Spleen (tissue), 11 donors: ENCODE results near the gene EML3. TPM values are rescaled to one million over a fixed set of nuclear protein-coding genes. Genes with fewer than 3 reads are reported as not detected.

Experiments used
- DNase-seq: peaks from one replicate; pipeline ENCODE4 v3.0.0-alpha.2; 2020
- H3K27ac ChIP-seq, 8 donors: fragments of 200-600 bp; sonication (generic) in 7 of 8; 1 replicate in 4 of 8; 2 replicates in 4 of 8; pipeline versions ENCODE4 v1.5.0 to v1.8.0; 2016 to 2021; ENCODE audit warnings: inconsistent platforms in 4 of 8, mild to moderate bottlenecking in 4 of 8, moderate library complexity in 1 of 8
- H3K27me3 ChIP-seq, 7 donors: fragments of 200-600 bp; sonication (generic) in 6 of 7; replicated peaks in 1 of 7; 1 replicate in 4 of 7; 2 replicates in 3 of 7; pipeline versions ENCODE4 v1.5.0 to v1.8.0; 2016 to 2021; ENCODE audit warnings: inconsistent platforms in 3 of 7, mild to moderate bottlenecking in 1 of 7
- H3K36me3 ChIP-seq, 6 donors: fragments of 200-600 bp; sonication (generic) in 5 of 6; 1 replicate in 4 of 6; 2 replicates in 2 of 6; pipeline versions ENCODE4 v1.5.0 to v1.8.0; 2016 to 2021; ENCODE audit warnings: inconsistent platforms in 2 of 6
- H3K4me1 ChIP-seq, 6 donors: fragments of 200-600 bp; sonication (generic) in 5 of 6; 1 replicate in 3 of 6; 2 replicates in 3 of 6; pipeline versions ENCODE4 v1.5.0 to v1.8.0; 2016 to 2021; ENCODE audit warnings: inconsistent platforms in 3 of 6
- H3K4me3 ChIP-seq, 8 donors: fragments of 200-600 bp; sonication (generic) in 7 of 8; 1 replicate in 4 of 8; 2 replicates in 4 of 8; pipeline versions ENCODE4 v1.5.0 to v1.8.0; 2016 to 2021; ENCODE audit warnings: inconsistent platforms in 4 of 8, mild to moderate bottlenecking in 4 of 8, moderate library complexity in 2 of 8
- H3K9me3 ChIP-seq, 8 donors: fragments of 200-600 bp; sonication (generic) in 7 of 8; 1 replicate in 4 of 8; 2 replicates in 4 of 8; pipeline versions ENCODE4 v1.5.0 to v1.8.0; 2016 to 2021; ENCODE audit warnings: inconsistent platforms in 4 of 8
- POLR2A ChIP-seq, 3 donors: fragments of 450-650 bp; IDR thresholded peaks; one replicate each; pipeline ENCODE4 v1.5.1; 2017; ENCODE audit warnings: antibody characterized with exemption in 3 of 3, mild to moderate bottlenecking in 1 of 3
- POLR2AphosphoS5 ChIP-seq, 3 donors: sonication (generic); formaldehyde crosslinking; IDR thresholded peaks; one replicate each; pipeline ENCODE4 v1.5.1; 2017; ENCODE audit warnings: antibody characterized with exemption in 3 of 3
- WGBS, 5 donors: extraction: QIAGEN DNeasy Blood & Tissue Kit in 3 of 5; methylation state at CpG; one replicate each; pipeline versions ENCODE4 v1.1.5 to v1.1.7; 2013 to 2018; 5-methylcytosine and 5-hydroxymethylcytosine counted together
- intact Hi-C: fragments of 100-400 bp; cut with DNase I; formaldehyde crosslinking; loops from one replicate; pipeline ENCODE4 v1.15.0; 2023; ENCODE audit warnings: low total_unique reads
- polyA plus RNA-seq, 3 donors: library from polyadenylated mRNA; stranded (reverse); fragments of 200-250 nt; gene quantifications; one replicate each; pipeline ENCODE4 v1.2.1, GENCODE V29; 2013
- total RNA-seq, 7 donors: library from RNA; depleted of rRNA in 3 of 7; stranded (reverse); fragments of >200 nt in 3 of 7; fragmentation: NEBNext Ultra II Directional in 4 of 7; extraction: Animal tissue kit (Norgen Biotek cat#: 25700) in 4 of 7; gene quantifications; one replicate each; pipeline versions ENCODE4 v1.1.0 to v1.2.1, GENCODE V29; 2016 to 2021
- TF ChIP-seq, protein P1 (sequence below), 11 experiments: fragments of 200-600 bp in 7 of 11; fragments of 450-650 bp in 4 of 11; sonication (generic) in 4 of 11; IDR thresholded peaks in 8 of 11; conservative IDR thresholded peaks in 3 of 11; 1 replicate in 7 of 11; 2 replicates in 4 of 11; pipeline versions ENCODE4 v1.4.0 to v1.8.0; 2016 to 2021; ENCODE audit warnings: antibody characterized with exemption in 11 of 11, inconsistent platforms in 4 of 11, mild to moderate bottlenecking in 1 of 11
- donor health status: healthy with polysubstance abuse.
- donor health status: DM: no; HTN: no; CAD: no; lungs with moderate emphysema.
- donor health status: DM: no; HTN: no; CAD: no.
- donor health status: Bipolar disorder and iron deficiency.
- donor health status: healthy.
- donor health status: DM: no; HTN: no; CAD: no.
- donor health status: DM: yes; HTN: yes; CAD: no.

Gene EML3
- total and polyA plus RNA-seq, 10 donors, result 46.7 to 159 (median 112) TPM

- DNase-seq, result peak; percentile 92
- Histone ChIP-seq H3K36me3 (peaks cover 0 to 62% (median 56%) of the 10 kb centered on the region in 6 donors), H3K4me1 (peaks cover 23 to 76% (median 55%) of the 10 kb centered on the region in 6 donors), H3K9me3 (no peaks in the 10 kb centered on the region), H3K27me3 (no peaks in the 10 kb centered on the region), H3K4me3 (no peak overlapping the region), H3K27ac (peak overlapping the region in 5 of 8 donors; percentile 98 to 99 (median 98))
- WGBS, 5 donors, result 54 to 56% (median 55%) methylated on average over 13 of the region's 13 CpGs
- intact Hi-C loops, result loop anchor here (10.0 kb wide), 1 partner anchor 81 kb away; the partner anchor contains the start of genes LBHD1, UBXN1 and UQCC3
- TF ChIP-seq, protein P1, sequence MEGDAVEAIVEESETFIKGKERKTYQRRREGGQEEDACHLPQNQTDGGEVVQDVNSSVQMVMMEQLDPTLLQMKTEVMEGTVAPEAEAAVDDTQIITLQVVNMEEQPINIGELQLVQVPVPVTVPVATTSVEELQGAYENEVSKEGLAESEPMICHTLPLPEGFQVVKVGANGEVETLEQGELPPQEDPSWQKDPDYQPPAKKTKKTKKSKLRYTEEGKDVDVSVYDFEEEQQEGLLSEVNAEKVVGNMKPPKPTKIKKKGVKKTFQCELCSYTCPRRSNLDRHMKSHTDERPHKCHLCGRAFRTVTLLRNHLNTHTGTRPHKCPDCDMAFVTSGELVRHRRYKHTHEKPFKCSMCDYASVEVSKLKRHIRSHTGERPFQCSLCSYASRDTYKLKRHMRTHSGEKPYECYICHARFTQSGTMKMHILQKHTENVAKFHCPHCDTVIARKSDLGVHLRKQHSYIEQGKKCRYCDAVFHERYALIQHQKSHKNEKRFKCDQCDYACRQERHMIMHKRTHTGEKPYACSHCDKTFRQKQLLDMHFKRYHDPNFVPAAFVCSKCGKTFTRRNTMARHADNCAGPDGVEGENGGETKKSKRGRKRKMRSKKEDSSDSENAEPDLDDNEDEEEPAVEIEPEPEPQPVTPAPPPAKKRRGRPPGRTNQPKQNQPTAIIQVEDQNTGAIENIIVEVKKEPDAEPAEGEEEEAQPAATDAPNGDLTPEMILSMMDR (IDR thresholded peaks at IDR 0.05 in 8 of 11, conservative IDR thresholded peaks at IDR 0.05 in 3 of 11), result peak; percentile 22 to 77 (median 62)
- no peak for TF ChIP-seq POLR2A (IDR thresholded peaks at IDR 0.05)
- peak in 2 of 3 donors; percentile 50 to 79 for TF ChIP-seq POLR2AphosphoS5 (IDR thresholded peaks at IDR 0.05)
Measured at GRCh38 chr11:62593434-62594044, 19.0 kb downstream of the EML3 start.

DNA sequence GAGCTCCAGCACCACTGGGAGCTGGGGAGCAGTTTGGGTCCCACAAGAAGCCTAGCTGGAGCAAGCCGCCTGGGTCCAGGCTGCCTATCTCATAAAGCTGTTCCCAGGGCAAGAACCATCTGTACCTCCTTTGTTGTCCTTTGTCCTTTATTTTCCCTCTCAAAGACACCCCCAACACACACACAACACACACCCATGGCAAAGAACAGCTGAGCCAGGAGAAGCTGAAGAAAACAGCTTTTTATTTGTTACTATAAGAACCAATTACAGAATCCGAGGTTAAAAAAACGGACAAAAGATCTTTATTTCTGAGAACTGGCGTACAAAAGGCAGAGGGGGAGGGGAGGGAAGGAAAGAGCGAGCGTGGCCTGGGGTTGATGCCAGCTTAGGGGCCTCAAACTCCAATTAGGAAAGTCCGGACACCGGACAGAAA is 19.6 kb downstream of the EML3 start:
- peaks cover 19 to 76% (median 51%) of the 10 kb centered on the region in 6 donors for H3K4me1 ChIP-seq
- peak overlapping the region in 1 of 8 donors; percentile 84 for H3K4me3 ChIP-seq
- intact Hi-C loops, result loop anchor here (10.0 kb wide), 1 partner anchor 82 kb away; the partner anchor contains the start of genes LBHD1, UBXN1 and UQCC3
- DNase-seq, result no peak
- peak overlapping the region; percentile 87 to 99 (median 98) for H3K27ac ChIP-seq
- H3K9me3 ChIP-seq, result no peaks in the 10 kb centered on the region
- TF ChIP-seq POLR2AphosphoS5 (IDR thresholded peaks at IDR 0.05) (no peak), POLR2A (IDR thresholded peaks at IDR 0.05) (no peak)
- TF ChIP-seq, protein P1 (IDR thresholded peaks at IDR 0.05 in 8 of 11, conservative IDR thresholded peaks at IDR 0.05 in 3 of 11), result no peak
- WGBS, 5 donors, result 70 to 82% (median 76%) methylated on average over 8 of the region's 8 CpGs
- H3K27me3 ChIP-seq, result no peaks in the 10 kb centered on the region
- H3K36me3 ChIP-seq, result peaks cover 0 to 62% (median 56%) of the 10 kb centered on the region in 6 donors

DNA sequence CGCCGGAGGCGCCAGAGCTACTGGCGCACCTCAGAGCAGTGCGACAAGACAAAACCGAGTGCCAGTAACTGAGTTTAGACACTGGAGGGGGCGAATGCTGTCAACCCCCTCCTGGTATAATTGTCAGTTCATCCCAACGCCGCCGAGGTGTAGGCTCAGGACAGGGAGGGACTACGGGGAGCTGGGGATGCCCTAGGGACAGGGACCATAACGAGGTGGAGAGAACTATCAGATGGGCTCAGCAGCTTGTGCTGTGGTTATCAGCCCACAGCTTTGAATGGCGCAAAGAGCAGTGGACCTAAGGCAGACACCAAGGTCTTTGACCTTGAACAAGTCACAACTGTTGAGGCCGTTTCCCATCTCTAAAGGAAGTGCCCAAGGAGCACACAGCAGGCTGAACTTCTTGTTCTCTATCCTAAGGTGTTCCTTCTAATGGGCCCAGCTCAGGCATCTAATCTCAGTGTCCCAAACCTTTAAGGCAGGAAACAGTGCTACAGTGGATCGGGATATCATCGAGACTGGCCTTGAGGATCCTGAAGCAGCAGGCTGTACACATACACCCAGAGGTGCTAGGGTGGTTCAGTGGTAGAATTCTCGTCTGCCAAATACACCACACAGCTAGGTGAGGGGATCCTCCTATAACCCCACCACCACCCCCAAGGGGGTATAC is 20.3 kb downstream of the EML3 start:
- Histone ChIP-seq H3K36me3 (peaks cover 0 to 62% (median 55%) of the 10 kb centered on the region in 6 donors), H3K9me3 (no peaks in the 10 kb centered on the region), H3K4me1 (peaks cover 19 to 76% (median 47%) of the 10 kb centered on the region in 6 donors), H3K4me3 (peak overlapping the region; percentile 34 to 84 (median 56)), H3K27ac (peak overlapping the region; percentile 87 to 99 (median 98)), H3K27me3 (no peaks in the 10 kb centered on the region)
- TF ChIP-seq POLR2AphosphoS5 (IDR thresholded peaks at IDR 0.05), result no peak
- TF ChIP-seq, protein P1 (IDR thresholded peaks at IDR 0.05 in 8 of 11, conservative IDR thresholded peaks at IDR 0.05 in 3 of 11), result peak in 2 of 11 experiments; percentile 0 to 9
- no peak for DNase-seq
- intact Hi-C loops, result loop anchor here (10.0 kb wide), 1 partner anchor 83 kb away; the partner anchor contains the start of genes LBHD1, UBXN1 and UQCC3
- WGBS, 5 donors, result 9 to 14% (median 13%) methylated on average over 11 to 17 of the region's 17 CpGs
